ENCODE results near the gene NEB. TPM values are rescaled to one million over a fixed set of nuclear protein-coding genes. Genes with fewer than 3 reads are reported as not detected.
A peak's percentile ranks its signal among the peaks of the same experiment; 100 is the strongest.

Gene NEB
- total and polyA plus RNA-seq, 2 of the 4 experiments (the other 2 are of a cell fraction), result under 0.01 TPM; not detected in 1

GRCh38 chr2:151472966-151473365, 261.3 kb downstream of the NEB start:
- Histone ChIP-seq H4K20me1 (ENCODE audit: insufficient read depth, low read length) (no peaks in the 10 kb centered on the region), H3K79me1 (ENCODE audit: low read depth in 1 of 2, low read length in 2 of 2) (peaks cover 0 to 4% of the 10 kb centered on the region in 2 experiments; a peak in 1 of 4 replicates), H4K91ac (ENCODE audit: insufficient read depth, low read depth, low read length) (no peak overlapping the region), H3K4me3 (ENCODE audit: insufficient read depth, low read depth, low read length) (no peak overlapping the region), H4K5ac (ENCODE audit: low read depth, low read length) (no peak overlapping the region), H3K9me3 (ENCODE audit: control insufficient read depth, insufficient read depth, low read length) (no peaks in the 10 kb centered on the region), H3K14ac (replicated peaks; ENCODE audit: low read depth, low read length) (no peak overlapping the region), H3K4me2 (ENCODE audit: low read depth, low read length) (no peak overlapping the region), H3K56ac (ENCODE audit: extremely low read depth, insufficient read depth, low read length) (no peak overlapping the region), H3K27me3 (ENCODE audit: control insufficient read depth, insufficient read depth, low read length) (no peaks in the 10 kb centered on the region), H3K4ac (ENCODE audit: low read depth, low read length) (no peak overlapping the region), H2BK15ac (ENCODE audit: low read depth, low read length) (no peak overlapping the region), H3K36me3 (ENCODE audit: control insufficient read depth, insufficient read depth, low read length) (peaks cover 24% of the 10 kb centered on the region; the same call in 1 of the 2 replicates), H3K23ac (ENCODE audit: low read depth, low read length) (no peak overlapping the region), H3K9ac (ENCODE audit: low read depth, low read length) (no peak overlapping the region), H2AFZ (replicated peaks; ENCODE audit: low read length, poor library complexity) (no peak overlapping the region), H2BK120ac (ENCODE audit: low read depth, low read length) (no peak overlapping the region), H4K8ac (ENCODE audit: low read depth in 2 of 2, low read length in 2 of 2) (no peak overlapping the region), H2BK20ac (ENCODE audit: low read depth, low read length) (no peak overlapping the region), H3K27ac (ENCODE audit: insufficient read depth, low read length) (peak overlapping the region; percentile 64; the same call in 1 of the 2 replicates), H2BK5ac (ENCODE audit: low read depth, low read length, poor library complexity, severe bottlenecking) (no peak overlapping the region), H3K9me1 (ENCODE audit: insufficient read depth, low read length) (no peaks in the 10 kb centered on the region), H3K4me1 (ENCODE audit: control insufficient read depth, insufficient read depth, low read length) (no peaks in the 10 kb centered on the region; the same call in 1 of the 2 replicates), H2AK9ac (replicated peaks; ENCODE audit: low read depth, low read length, poor library complexity) (no peak overlapping the region), H2AK5ac (ENCODE audit: low read depth, low read length) (no peak overlapping the region), H3K18ac (ENCODE audit: low read depth, low read length) (no peak overlapping the region)
- intact Hi-C loops (cut with micrococcal nuclease), result no loop called here
- POLR2A ChIA-PET (ENCODE audit: unreplicated experiment), result no interaction called here
- in situ Hi-C loops (cut with MboI; ENCODE audit: low sequenced_read_pairs), result loop anchor here (25.0 kb wide), 1 partner anchor 1189 kb away; no protein-coding TSS in a partner anchor
- TF ChIP-seq MAFK (IDR thresholded peaks at IDR 0.05; ENCODE audit: low read depth, low read length), result peak; percentile 90
- no peak for TF ChIP-seq CHD1 (IDR thresholded peaks at IDR 0.05; ENCODE audit: low read depth, low read length)
- TF ChIP-seq NFE2L2 (IDR thresholded peaks at IDR 0.05; ENCODE audit: low read depth, low read length), result peak; percentile 87
- TF ChIP-seq RCOR1 (IDR thresholded peaks at IDR 0.05; ENCODE audit: insufficient replicate concordance, low read length), result no peak
- ATAC-seq (ENCODE audit: low read depth) (peak; percentile 29; the same call in 1 of the 2 replicates), DNase-seq (peak; percentile 46)
- BruUV-seq (replicated peaks), result no TSS peak
- WGBS, 2 experiments (ENCODE audit: extremely low coverage in 2 of 2, insufficient read length in 1 of 2), result 71% methylated on average over 1 of the region's 3 CpGs; no CpG with 5 or more reads in 1 of the 2 experiments
- dilution Hi-C loops (cut with HindIII; ENCODE audit: low sequenced_read_pairs, unreplicated experiment), result no loop called here
- CTCF ChIA-PET, result no interaction called here

All from IMR-90 (cell line).